Frontal cortex (tissue), 4 donors: Measurements from ENCODE around the gene IQCK. TPM values are rescaled to one million over a fixed set of nuclear protein-coding genes. Genes with fewer than 3 reads are reported as not detected.
A peak's percentile ranks its signal among the peaks of the same experiment; 100 is the strongest.

Source experiments
- DNase-seq, 2 donors: peaks; one replicate each; pipeline ENCODE4 v3.0.0; 2012; ENCODE audit warnings: low spot score in 2 of 2
- FAIRE-seq: peaks from 2 replicates; lab custom pipeline; 2012; peaks lifted over from hg19 to GRCh38; lab: Jason Lieb, UNC
- small RNA-seq: library from RNA; depleted of rRNA; stranded (forward); fragments of <200 nt; gene quantifications from one replicate; pipeline ENCODE3, GENCODE V24; 2014
- total RNA-seq: library from RNA; depleted of rRNA; stranded (reverse); fragments of >200 nt; gene quantifications from one replicate; pipeline ENCODE4 v1.2.3, GENCODE V29; 2014
- donor health status: control.
- donor health status: control.
- donor health status: control.

The IQCK gene
- total RNA-seq, 1 donor from 2014 or later = 10.2 TPM

GRCh38 chr16:19892902-19893301, 174.8 kb downstream of the IQCK start:
- DNase-seq = no peak
- FAIRE-seq = no peak

- DNase-seq (no peak), FAIRE-seq (no peak)
Observed at GRCh38 chr16:19894586-19894985, 176.5 kb downstream of the IQCK start.

GRCh38 chr16:19896951-19897350, 178.9 kb downstream of the IQCK start:
- DNase-seq (no peak), FAIRE-seq (no peak)

GRCh38 chr16:19898166-19898565, 180.1 kb downstream of the IQCK start:
- no peak for FAIRE-seq
- DNase-seq = no peak

- DNase-seq (no peak), FAIRE-seq (no peak)
Observed at GRCh38 chr16:19898924-19899604, 181.0 kb downstream of the IQCK start.

GRCh38 chr16:19899605-19899955, 181.5 kb downstream of the IQCK start:
- FAIRE-seq = no peak
- DNase-seq = no peak

GRCh38 chr16:19901164-19901563, 183.1 kb downstream of the IQCK start:
- DNase-seq = no peak
- no peak for FAIRE-seq

- DNase-seq (peak in 1 of 2 donors; percentile 65), FAIRE-seq (no peak)
Observed at GRCh38 chr16:19907161-19907992, 189.3 kb downstream of the IQCK start.

Small RNAs within 50 kb of the gene (small RNA-seq; reads per million reads assigned to genes)
- not detected for gene LARP7P2

Other genes starting within 250 kb of the IQCK start
- gene GDE1, start 196.2 kb upstream of the IQCK start, total RNA-seq = 43.6 TPM
- 73.8 TPM for gene CCP110, start 194.3 kb upstream of the IQCK start, total RNA-seq
- gene VPS35L, start 162.6 kb upstream of the IQCK start, total RNA-seq = 55.8 TPM
- 20.0 TPM for gene KNOP1, start within 50 bp of the IQCK start, total RNA-seq
- 35.1 TPM for gene GPRC5B, start 166.6 kb downstream of the IQCK start, total RNA-seq